ENCODE results near the gene TPX2. TPM values are rescaled to one million over a fixed set of nuclear protein-coding genes. Genes with fewer than 3 reads are reported as not detected.

The TPX2 gene
- total and polyA plus RNA-seq, 2 donors from 2014 or later, result 0.47 to 1.4 TPM

GRCh38 chr20:31718952-31719643, 20.0 kb upstream of the TPX2 start:
- DNase-seq (peak in 1 of 5 donors; percentile 51), FAIRE-seq (no peak)
- intact Hi-C loops (cut with DNase I), result no loop called here
- Histone ChIP-seq H3K4me3 (ENCODE audit: low read length in 3 of 3) (peak overlapping the region; percentile 14 to 85 (median 76)), H3K9me3 (ENCODE audit: control insufficient read depth in 2 of 3, insufficient read depth in 1 of 3, low read length in 3 of 3) (no peaks in the 10 kb centered on the region), H3K9ac (ENCODE audit: low read length in 3 of 3) (peak overlapping the region in 2 of 3 donors; percentile 61 to 97), H3K36me3 (ENCODE audit: control insufficient read depth in 2 of 3, insufficient read depth in 3 of 3, low read length in 3 of 3) (peaks cover 3 to 11% (median 4%) of the 10 kb centered on the region in 3 donors), H3K27ac (ENCODE audit: low read depth in 2 of 2, low read length in 2 of 2) (peak overlapping the region; percentile 98 to 99), H3K4me1 (ENCODE audit: control insufficient read depth in 2 of 3, insufficient read depth in 2 of 3, low read depth in 1 of 3, low read length in 3 of 3) (peaks cover 4 to 42% (median 39%) of the 10 kb centered on the region in 3 donors), H3K27me3 (ENCODE audit: control insufficient read depth, insufficient read depth, low read length) (no peaks in the 10 kb centered on the region)
- TF ChIP-seq, protein P1, sequence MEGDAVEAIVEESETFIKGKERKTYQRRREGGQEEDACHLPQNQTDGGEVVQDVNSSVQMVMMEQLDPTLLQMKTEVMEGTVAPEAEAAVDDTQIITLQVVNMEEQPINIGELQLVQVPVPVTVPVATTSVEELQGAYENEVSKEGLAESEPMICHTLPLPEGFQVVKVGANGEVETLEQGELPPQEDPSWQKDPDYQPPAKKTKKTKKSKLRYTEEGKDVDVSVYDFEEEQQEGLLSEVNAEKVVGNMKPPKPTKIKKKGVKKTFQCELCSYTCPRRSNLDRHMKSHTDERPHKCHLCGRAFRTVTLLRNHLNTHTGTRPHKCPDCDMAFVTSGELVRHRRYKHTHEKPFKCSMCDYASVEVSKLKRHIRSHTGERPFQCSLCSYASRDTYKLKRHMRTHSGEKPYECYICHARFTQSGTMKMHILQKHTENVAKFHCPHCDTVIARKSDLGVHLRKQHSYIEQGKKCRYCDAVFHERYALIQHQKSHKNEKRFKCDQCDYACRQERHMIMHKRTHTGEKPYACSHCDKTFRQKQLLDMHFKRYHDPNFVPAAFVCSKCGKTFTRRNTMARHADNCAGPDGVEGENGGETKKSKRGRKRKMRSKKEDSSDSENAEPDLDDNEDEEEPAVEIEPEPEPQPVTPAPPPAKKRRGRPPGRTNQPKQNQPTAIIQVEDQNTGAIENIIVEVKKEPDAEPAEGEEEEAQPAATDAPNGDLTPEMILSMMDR (IDR thresholded peaks at IDR 0.05; ENCODE audit: borderline replicate concordance, extremely low read depth, insufficient read depth), result no peak

GRCh38 chr20:31719644-31720485, 19.2 kb upstream of the TPX2 start:
- H3K36me3 ChIP-seq (ENCODE audit: control insufficient read depth in 2 of 3, insufficient read depth in 3 of 3, low read length in 3 of 3), result peaks cover 0 to 7% (median 0%) of the 10 kb centered on the region in 3 donors
- H3K4me1 ChIP-seq (ENCODE audit: control insufficient read depth in 2 of 3, insufficient read depth in 2 of 3, low read depth in 1 of 3, low read length in 3 of 3), result peaks cover 4 to 37% (median 36%) of the 10 kb centered on the region in 3 donors
- H3K27ac ChIP-seq (ENCODE audit: low read depth in 2 of 2, low read length in 2 of 2), result peak overlapping the region; percentile 98 to 99
- TF ChIP-seq, protein P1 (IDR thresholded peaks at IDR 0.05; ENCODE audit: borderline replicate concordance, extremely low read depth, insufficient read depth), result no peak
- no peaks in the 10 kb centered on the region for H3K27me3 ChIP-seq (ENCODE audit: control insufficient read depth, insufficient read depth, low read length)
- intact Hi-C loops (cut with DNase I), result loop anchor here (5.0 kb wide), 2 partner anchors 38 to 53 kb away; no protein-coding TSS in a partner anchor
- DNase-seq (peak in 4 of 5 donors; percentile 80 to 91 (median 84)), FAIRE-seq (no peak)
- H3K9ac ChIP-seq (ENCODE audit: low read length in 3 of 3), result peak overlapping the region; percentile 43 to 97 (median 57)
- H3K4me3 ChIP-seq (ENCODE audit: low read length in 3 of 3), result peak overlapping the region; percentile 63 to 85 (median 76)
- no peaks in the 10 kb centered on the region for H3K9me3 ChIP-seq (ENCODE audit: control insufficient read depth in 2 of 3, insufficient read depth in 1 of 3, low read length in 3 of 3)

- TF ChIP-seq, protein P1 (IDR thresholded peaks at IDR 0.05; ENCODE audit: borderline replicate concordance, extremely low read depth, insufficient read depth), result peak; percentile 18
- H3K4me1 ChIP-seq (ENCODE audit: control insufficient read depth in 2 of 3, insufficient read depth in 2 of 3, low read depth in 1 of 3, low read length in 3 of 3), result peaks cover 4 to 35% (median 32%) of the 10 kb centered on the region in 3 donors
- peak overlapping the region; percentile 63 to 85 (median 76) for H3K4me3 ChIP-seq (ENCODE audit: low read length in 3 of 3)
- FAIRE-seq (no peak), DNase-seq (peak in 4 of 5 donors; percentile 66 to 79 (median 68))
- H3K9ac ChIP-seq (ENCODE audit: low read length in 3 of 3), result peak overlapping the region; percentile 43 to 97 (median 57)
- peak overlapping the region; percentile 98 to 99 for H3K27ac ChIP-seq (ENCODE audit: low read depth in 2 of 2, low read length in 2 of 2)
- H3K36me3 ChIP-seq (ENCODE audit: control insufficient read depth in 2 of 3, insufficient read depth in 3 of 3, low read length in 3 of 3), result peaks cover 0 to 7% (median 0%) of the 10 kb centered on the region in 3 donors
- H3K27me3 ChIP-seq (ENCODE audit: control insufficient read depth, insufficient read depth, low read length), result no peaks in the 10 kb centered on the region
- no peaks in the 10 kb centered on the region for H3K9me3 ChIP-seq (ENCODE audit: control insufficient read depth in 2 of 3, insufficient read depth in 1 of 3, low read length in 3 of 3)
- intact Hi-C loops (cut with DNase I), result loop anchor here (5.0 kb wide), 2 partner anchors 38 to 53 kb away; no protein-coding TSS in a partner anchor
These were observed 18.3 kb upstream of the TPX2 start for GRCh38 chr20:31720486-31721407.

All from kidney (tissue), 14 donors.